HUDEP-2 (cell line): ENCODE measurements around the gene CITED4.

Experiments used
- DNase-seq, 76 experiments: peaks; one replicate each; lab custom pipeline; 2025; ENCODE audit not compliant: unreplicated experiment in 76 of 76; lab: John Stamatoyannopoulos, UW

CITED4 gene

GRCh38 chr1:40887012-40887378 lies 24.8 kb upstream of the CITED4 start:
- DNase-seq = no peak

GRCh38 chr1:40886318-40887011 lies 24.3 kb upstream of the CITED4 start:
- DNase-seq = no peak

GRCh38 chr1:40884055-40884795 lies 22.1 kb upstream of the CITED4 start:
- DNase-seq = no peak

GRCh38 chr1:40880813-40881549 lies 18.8 kb upstream of the CITED4 start:
- no peak for DNase-seq

- DNase-seq = no peak
Measured at GRCh38 chr1:40879482-40880175, 17.5 kb upstream of the CITED4 start.

DNA sequence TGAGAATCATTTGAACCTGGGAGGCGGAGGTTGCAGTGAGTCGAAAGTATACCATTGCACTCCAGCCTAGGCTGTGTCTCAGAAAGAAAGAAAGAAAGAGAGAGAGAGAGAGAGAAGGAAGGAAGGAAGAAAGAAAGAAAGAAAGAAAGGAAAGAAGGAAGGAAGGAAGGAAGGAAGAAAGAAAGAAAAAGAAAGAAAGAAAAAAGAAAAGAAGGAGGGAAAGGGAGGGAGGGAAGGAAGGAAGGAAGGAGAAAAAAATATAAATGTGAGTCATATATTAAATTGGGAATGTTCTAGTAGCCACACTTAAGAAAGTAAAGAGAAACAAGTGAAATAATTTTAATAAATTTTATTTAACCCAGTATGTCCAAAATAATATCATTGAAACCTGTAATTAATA lies 16.7 kb upstream of the CITED4 start:
- no peak for DNase-seq

GRCh38 chr1:40877698-40878097 lies 15.5 kb upstream of the CITED4 start:
- no peak for DNase-seq

GRCh38 chr1:40876891-40877290 lies 14.7 kb upstream of the CITED4 start:
- no peak for DNase-seq

DNA sequence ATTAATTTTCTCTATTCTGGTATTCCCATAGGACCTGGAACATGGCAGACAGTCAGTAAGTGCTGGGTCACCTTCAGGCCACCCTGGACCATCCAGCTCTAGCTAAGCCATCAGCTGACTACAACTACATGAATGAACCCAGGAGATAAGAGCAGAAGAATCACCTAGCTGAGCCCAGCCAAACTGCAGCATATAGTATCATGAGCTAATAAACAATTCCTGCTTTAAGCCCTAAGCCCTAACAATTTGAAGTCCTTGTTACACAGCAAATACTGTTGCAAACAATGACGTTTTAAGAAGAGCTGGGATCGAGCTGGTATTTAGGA lies 14.2 kb upstream of the CITED4 start:
- no peak for DNase-seq

GRCh38 chr1:40873863-40874472 lies 11.8 kb upstream of the CITED4 start:
- no peak for DNase-seq

- no peak for DNase-seq
Measured at GRCh38 chr1:40872276-40872675, 10.1 kb upstream of the CITED4 start.

- no peak for DNase-seq
Measured at GRCh38 chr1:40870135-40870728, 8.1 kb upstream of the CITED4 start.

GRCh38 chr1:40868051-40868723 lies 6.0 kb upstream of the CITED4 start:
- DNase-seq = peak in 5 of 76 experiments; percentile 4 to 32 (median 18)

GRCh38 chr1:40861224-40862003 lies 749 bp downstream of the CITED4 start:
- DNase-seq = peak in 7 of 76 experiments; percentile 7 to 22 (median 10)

DNA sequence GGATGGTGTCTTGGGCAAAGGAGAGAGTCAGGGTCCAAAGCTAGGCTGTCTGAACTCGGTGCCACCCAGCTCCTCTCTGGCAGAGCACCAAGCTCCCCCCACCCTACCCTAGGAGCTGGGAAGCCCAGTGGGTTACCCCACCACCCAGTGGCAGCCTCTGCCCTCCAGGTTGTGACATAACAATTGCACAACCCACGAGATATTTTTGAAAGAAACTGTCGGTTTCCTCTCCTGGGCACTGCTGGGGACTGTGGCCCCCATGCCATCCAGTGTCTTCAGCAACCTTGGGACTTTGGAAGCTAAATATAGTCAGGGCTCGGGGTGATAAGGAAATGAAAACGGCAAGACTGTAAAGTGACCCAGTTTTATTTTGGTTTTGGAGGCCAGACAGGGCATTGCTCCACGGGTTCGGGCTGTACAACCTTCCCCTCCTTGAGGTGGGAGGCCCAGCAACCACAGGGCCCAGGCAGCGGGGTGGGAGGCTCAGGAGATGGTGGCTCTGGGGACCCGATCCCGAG lies 1.4 kb downstream of the CITED4 start:
- DNase-seq = no peak

DNA sequence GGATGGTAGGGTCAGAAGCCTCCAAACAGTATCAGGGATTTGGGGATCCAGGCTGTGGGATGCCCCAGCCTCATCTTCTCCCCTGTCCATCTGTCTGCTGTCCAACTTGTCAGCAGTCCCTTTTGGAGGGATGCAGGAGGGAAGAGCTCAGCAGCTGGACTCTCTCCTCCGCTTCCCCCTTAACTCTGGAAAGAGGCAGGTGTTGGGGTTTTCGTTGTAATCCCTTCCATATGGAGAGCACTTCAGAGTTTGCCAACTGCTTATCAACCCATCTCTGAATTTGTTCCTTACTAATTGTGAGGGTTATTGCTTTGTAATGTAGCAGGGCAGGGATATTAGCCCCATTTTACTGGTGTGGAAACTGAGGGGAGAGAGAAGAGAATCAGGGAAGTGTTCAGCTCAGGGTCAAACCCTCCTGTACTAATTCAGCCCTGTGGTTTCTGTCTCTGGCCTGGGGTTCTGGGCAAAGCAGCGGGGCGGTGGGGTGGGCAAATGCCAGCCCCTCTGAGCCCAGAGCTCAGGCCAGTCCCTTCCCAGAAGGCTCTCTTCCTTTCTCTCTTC lies 3.2 kb downstream of the CITED4 start:
- DNase-seq = no peak

- DNase-seq = no peak
Measured at GRCh38 chr1:40857737-40858136, 4.4 kb downstream of the CITED4 start.

GRCh38 chr1:40856656-40857302 lies 5.4 kb downstream of the CITED4 start:
- no peak for DNase-seq
